Measurements from ENCODE around the gene UQCRFS1. TPM values are rescaled to one million over a fixed set of nuclear protein-coding genes. Genes with fewer than 3 reads are reported as not detected.

The UQCRFS1 gene
- total RNA-seq, 4 donors from 2014 or later: 22.4 to 46.6 (median 27.6) TPM

DNA sequence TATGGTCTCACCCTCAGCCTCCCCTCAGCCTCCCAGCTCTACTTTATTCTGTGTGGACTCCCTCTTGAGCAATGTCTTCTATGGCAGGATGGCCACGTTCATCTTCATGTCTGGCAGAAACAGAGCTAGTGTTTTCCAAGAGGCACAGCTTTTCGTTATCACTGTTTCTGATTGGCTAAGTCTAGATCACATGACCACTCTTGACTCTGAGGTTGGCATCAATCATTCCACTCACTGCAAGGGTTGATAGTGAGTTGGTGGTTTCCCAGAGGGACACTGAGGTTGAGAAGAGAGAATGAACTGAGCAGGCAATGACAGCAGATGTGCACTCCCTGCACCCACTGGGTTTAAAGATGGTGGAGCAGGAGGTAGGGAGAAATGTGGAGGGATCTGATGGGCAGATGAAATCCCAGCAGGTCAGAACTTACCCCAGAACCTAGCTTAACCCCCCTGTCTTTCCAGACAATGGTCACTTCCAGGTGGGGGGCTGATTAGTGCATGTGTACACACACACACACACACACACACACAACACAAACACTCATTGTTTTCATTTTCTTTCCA, 26.3 kb upstream of the UQCRFS1 start:
- TF ChIP-seq, protein P1, sequence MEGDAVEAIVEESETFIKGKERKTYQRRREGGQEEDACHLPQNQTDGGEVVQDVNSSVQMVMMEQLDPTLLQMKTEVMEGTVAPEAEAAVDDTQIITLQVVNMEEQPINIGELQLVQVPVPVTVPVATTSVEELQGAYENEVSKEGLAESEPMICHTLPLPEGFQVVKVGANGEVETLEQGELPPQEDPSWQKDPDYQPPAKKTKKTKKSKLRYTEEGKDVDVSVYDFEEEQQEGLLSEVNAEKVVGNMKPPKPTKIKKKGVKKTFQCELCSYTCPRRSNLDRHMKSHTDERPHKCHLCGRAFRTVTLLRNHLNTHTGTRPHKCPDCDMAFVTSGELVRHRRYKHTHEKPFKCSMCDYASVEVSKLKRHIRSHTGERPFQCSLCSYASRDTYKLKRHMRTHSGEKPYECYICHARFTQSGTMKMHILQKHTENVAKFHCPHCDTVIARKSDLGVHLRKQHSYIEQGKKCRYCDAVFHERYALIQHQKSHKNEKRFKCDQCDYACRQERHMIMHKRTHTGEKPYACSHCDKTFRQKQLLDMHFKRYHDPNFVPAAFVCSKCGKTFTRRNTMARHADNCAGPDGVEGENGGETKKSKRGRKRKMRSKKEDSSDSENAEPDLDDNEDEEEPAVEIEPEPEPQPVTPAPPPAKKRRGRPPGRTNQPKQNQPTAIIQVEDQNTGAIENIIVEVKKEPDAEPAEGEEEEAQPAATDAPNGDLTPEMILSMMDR (IDR thresholded peaks at IDR 0.05; ENCODE audit: low read depth): no peak

DNA sequence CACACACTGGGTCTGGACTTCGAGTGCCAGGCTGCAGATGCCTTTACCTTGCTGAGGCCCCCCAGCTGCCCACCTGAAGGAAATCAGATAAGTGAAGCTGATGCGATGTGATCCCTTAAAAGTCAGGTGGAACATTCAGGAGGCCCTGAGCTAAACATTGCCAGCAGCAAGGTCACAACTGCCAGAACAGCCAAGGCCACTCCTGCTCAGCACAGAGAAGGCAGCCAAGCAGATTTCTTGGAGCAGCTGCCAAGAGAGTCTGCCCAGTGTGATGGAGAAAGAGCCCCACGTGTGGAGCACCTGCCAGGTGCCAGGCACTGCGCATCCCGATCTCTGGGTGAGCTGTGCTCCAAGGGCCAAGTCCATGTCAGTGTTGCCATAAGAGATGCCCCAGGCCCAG, 20.6 kb upstream of the UQCRFS1 start:
- TF ChIP-seq, protein P1 (IDR thresholded peaks at IDR 0.05; ENCODE audit: low read depth): no peak

DNA sequence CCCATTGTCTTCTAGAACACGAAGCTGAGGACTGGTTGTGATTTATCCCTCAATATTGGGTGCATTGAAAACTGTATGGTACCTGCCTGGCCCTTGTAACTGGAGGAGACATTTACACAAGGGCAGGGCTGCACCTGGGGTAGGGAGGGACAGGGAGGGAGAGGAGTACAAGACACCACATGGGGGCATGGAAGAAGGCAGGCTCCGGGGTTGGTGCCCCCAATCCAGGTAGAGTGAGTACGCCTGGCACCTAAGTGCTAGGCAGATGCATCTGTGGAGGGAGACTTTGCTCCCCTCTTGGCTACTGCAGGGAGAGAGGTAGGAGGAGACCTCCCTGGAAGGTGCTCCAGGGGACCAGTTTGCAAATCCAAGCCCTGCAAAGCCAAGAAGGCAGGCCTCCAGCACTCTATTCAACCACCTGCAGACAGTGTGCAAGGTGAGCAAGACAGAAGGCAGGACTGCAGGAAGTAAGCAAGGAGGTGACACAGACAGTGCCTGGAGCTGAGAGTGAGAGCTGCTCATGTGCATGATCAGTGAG, 19.4 kb upstream of the UQCRFS1 start:
- TF ChIP-seq, protein P1 (IDR thresholded peaks at IDR 0.05; ENCODE audit: low read depth): no peak

DNA sequence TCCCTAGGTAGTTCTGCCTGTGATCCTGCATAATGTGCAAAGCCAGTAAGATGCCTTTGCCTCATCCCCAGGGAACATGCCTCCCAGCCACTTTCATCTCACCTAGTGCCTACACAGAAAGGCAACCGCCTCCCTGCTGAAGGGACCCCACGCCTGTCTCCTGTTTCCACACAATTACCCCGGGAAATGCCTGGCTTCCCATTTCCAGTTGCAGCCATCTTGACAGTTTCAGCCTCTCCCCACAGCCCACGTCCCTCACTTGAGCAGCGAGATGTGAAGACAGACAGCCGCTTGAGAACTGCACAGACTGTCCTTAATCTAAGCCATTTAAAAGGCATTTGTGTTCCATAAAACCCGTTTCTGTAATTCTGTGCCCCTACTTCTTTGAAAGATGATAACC, 4.7 kb upstream of the UQCRFS1 start:
- TF ChIP-seq, protein P1 (IDR thresholded peaks at IDR 0.05; ENCODE audit: low read depth): no peak

DNA sequence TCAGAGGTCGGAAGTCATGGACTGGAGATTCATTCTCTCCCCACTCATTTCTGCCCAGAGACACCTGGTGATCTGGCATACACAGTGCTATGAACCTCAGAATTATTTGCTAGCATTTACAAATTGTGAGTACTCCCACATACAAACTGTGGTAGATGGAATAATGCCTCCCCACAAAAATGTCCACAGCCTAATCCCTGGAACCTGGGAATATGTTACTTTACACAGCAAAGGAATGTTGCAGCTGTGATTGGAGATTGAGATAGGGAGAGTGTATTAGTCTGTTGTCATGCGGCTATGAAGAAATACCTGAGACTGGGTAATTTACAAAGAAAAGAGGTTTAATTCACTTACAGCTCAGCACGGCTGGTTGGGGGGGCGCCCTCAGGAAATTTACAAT, 3.1 kb upstream of the UQCRFS1 start:
- TF ChIP-seq, protein P1 (IDR thresholded peaks at IDR 0.05; ENCODE audit: low read depth): no peak

DNA sequence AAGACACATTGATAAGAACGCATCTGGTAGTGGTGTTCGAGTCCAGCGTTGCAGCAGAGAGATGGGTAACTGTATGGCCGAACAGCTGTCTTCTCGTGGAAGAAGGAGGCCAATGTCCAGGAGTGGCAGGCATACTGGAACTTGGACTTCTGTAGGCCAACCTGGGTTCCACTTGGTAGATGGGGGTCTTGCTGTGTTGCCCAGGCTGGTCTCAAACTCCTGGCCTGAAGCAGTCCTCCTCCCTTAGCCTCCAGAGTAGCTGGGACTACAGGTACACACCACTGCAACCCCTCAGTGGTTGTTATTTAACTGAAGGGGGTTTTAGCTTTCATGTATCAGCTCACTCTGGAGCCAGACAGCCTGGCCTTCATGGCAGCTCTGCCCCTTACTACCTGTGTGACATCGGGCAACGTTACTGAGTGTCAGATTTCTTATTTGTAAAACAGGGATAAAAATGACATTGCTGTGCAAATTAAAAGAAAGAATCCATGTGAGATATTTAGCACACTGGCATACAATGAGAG, 2.4 kb upstream of the UQCRFS1 start:
- TF ChIP-seq, protein P1 (IDR thresholded peaks at IDR 0.05; ENCODE audit: low read depth): no peak

DNA sequence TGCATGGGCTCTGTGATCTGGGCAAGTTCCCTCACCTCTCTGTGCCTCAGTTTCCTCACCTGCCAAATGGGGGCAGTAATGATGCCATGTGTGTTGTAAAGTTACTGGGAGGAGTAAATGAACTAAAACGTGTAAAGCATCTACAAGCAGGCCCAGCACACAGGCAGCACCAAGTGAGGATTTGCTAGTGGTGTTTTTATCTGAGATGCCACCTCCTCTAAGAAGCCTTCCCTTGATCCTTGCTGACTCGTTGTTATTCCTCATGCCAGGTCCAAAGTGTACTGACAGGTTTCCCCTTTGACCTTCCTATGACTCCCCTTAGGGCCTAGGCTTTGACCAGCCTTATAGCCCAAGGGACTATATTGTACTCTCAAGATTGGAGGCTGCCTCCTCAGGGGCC, 1.5 kb upstream of the UQCRFS1 start:
- TF ChIP-seq, protein P1 (IDR thresholded peaks at IDR 0.05; ENCODE audit: low read depth): no peak

Measured in subcutaneous adipose tissue (tissue), 4 donors.